ENCODE data around the gene CHAC1.

DNA sequence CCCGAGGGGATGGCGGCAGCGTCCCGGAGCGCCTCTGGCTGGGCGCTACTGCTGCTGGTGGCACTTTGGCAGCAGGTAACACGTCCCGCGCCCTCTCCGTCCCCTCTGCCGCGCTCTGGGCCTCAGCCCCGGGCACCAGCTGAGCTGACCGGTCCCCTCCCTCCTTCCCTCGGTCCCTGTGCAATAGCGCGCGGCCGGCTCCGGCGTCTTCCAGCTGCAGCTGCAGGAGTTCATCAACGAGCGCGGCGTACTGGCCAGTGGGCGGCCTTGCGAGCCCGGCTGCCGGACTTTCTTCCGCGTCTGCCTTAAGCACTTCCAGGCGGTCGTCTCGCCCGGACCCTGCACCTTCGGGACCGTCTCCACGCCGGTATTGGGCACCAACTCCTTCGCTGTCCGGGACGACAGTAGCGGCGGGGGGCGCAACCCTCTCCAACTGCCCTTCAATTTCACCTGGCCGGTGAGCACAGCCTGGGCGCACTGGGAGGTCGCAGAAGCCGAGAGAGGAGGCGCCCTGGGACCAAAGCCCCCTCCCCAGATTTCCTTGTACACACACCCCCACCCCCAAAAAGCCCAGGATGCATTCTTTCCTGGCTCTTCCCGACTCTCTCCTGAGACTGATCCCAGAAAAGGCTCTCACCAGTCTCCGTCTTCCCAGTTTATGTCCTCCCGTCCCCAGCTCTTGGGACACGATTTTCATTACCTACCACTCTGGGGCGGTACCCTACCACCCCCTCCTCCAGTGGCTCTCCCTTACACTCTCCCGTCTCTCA is 23.4 kb upstream of the CHAC1 start:
- TF ChIP-seq ZNF274 (IDR thresholded peaks at IDR 0.05; ENCODE audit: low read depth, low read length) (no peak), YY1 (IDR thresholded peaks at IDR 0.05; ENCODE audit: insufficient read depth, insufficient read length) (no peak), SUZ12 (IDR thresholded peaks at IDR 0.05; ENCODE audit: extremely low read depth, insufficient read depth, insufficient read length) (peak; percentile 80)
